K562 (cell line): Measurements from ENCODE around the gene GPR171.

ENCODE experiments used
- CBX3 ChIP-seq, 2 experiments: IDR thresholded peaks; 1 replicate in 1 of 2; 2 replicates in 1 of 2; pipeline ENCODE4 v1.6.1; 2012; ENCODE audit warnings: inconsistent platforms in 2 of 2, low read length in 2 of 2, borderline replicate concordance in 1 of 2, control low read depth in 1 of 2
- CCAR2 ChIP-seq: fragments of 200-400 bp; formaldehyde crosslinking; IDR thresholded peaks from 2 replicates; pipeline ENCODE4 v1.6.1; 2017; ENCODE audit warnings: mild to moderate bottlenecking, low read depth, low read length
- CTCF ChIP-seq, 3 experiments: IDR thresholded peaks in 2 of 3; conservative IDR thresholded peaks in 1 of 3; 2 replicates each; pipeline ENCODE4 v1.5.1; 2011 to 2012; ENCODE audit warnings: low read length in 3 of 3, mild to moderate bottlenecking in 3 of 3, control low read depth in 2 of 3, improper control_type of control experiment in 1 of 3, inconsistent platforms in 1 of 3, low read depth in 1 of 3, mixed read lengths in 1 of 3, moderate library complexity in 1 of 3; ENCODE audit not compliant: insufficient read depth in 2 of 3
- EZH2 ChIP-seq: IDR thresholded peaks from 2 replicates; pipeline ENCODE4 v1.6.1; 2012; ENCODE audit warnings: low read depth, mild to moderate bottlenecking, inconsistent platforms, low read length, borderline replicate concordance
- HNRNPK ChIP-seq: fragments of 200-400 bp; formaldehyde crosslinking; IDR thresholded peaks from one replicate; pipeline ENCODE4 v1.6.1; 2018; ENCODE audit warnings: mild to moderate bottlenecking, low read depth, low read length; ENCODE audit not compliant: poor library complexity, severe bottlenecking
- ZC3H8 ChIP-seq: fragments of 450-650 bp; IDR thresholded peaks from 2 replicates; pipeline ENCODE4 v1.6.1; 2017

DNA sequence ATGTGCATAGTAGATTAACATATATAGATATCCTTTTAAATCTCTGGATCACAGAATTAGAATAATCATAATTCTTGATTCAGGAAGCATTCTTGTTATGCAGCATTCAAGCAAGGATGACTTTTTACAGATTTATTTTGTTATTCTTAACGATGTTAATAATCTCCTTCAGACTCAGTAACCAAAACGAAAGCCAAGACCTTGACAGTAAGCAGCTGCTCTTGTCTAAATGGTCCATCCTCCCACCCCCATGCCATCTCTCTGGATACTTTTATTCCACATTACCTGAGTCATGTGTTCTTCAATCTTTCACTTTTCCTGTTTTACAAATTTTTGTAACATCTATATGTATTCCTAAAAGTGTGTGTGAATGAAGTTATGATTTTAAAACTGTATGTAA, 33.3 kb upstream of the GPR171 start:
- TF ChIP-seq CCAR2 (no peak), HNRNPK (no peak), ZC3H8 (no peak), CTCF (IDR thresholded peaks at IDR 0.05 in 2 of 3, conservative IDR thresholded peaks at IDR 0.05 in 1 of 3; ENCODE audit: insufficient read depth in 2 of 3, low read depth in 1 of 3, low read length in 3 of 3) (no peak), EZH2 (no peak), CBX3 (IDR thresholded peaks at IDR 0.05; ENCODE audit: borderline replicate concordance in 1 of 2, low read length in 2 of 2) (no peak)
